SKM-1 treated with dmso at 0.1 percent for 144 hours (cell line): ENCODE results near the gene LAIR2.

ENCODE experiments used
- DNase-seq: peaks from one replicate; lab custom pipeline; 2025; ENCODE audit not compliant: unreplicated experiment; lab: John Stamatoyannopoulos, UW

The LAIR2 gene

DNA sequence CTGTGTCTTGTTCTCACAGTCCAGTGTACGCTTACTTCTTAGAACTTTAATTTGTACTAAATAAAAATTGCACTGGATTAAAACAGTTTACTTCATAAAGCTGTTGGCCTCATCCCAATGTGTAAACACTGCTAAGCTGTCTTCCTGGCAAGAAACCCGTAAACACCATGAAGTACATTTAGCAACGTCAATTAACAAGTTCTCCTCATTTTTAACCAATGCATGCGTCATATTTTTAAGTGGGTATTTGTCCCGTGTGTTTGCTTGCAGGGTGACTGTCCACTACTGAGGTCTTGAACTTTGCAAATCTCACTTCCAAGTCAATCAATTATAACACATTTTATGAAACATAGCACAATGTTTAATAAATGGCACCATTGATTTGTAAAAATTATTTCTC lies 28.2 kb downstream of the LAIR2 start:
- no peak for DNase-seq

DNA sequence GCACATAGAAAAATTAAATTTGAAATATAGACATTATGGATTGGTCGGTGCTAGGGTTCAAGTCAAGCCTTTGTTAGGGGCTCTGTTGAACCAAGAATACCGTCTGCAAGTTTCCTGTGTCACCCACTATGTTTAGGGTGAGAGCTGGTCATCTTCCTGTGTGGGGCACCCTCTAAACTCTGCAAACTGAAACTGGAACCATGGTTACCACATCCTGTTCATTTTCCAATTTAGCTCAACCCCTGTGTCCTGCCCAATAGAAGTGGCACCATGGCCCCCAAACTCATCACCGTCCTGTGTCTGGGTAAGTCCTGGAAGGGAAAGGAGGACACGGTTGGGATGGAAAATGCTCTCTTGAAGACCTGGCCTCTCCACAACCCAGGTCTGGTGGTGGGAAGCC lies 29.9 kb downstream of the LAIR2 start:
- no peak for DNase-seq

GRCh38 chr19:54533476-54533875 lies 30.8 kb downstream of the LAIR2 start:
- DNase-seq: no peak

DNA sequence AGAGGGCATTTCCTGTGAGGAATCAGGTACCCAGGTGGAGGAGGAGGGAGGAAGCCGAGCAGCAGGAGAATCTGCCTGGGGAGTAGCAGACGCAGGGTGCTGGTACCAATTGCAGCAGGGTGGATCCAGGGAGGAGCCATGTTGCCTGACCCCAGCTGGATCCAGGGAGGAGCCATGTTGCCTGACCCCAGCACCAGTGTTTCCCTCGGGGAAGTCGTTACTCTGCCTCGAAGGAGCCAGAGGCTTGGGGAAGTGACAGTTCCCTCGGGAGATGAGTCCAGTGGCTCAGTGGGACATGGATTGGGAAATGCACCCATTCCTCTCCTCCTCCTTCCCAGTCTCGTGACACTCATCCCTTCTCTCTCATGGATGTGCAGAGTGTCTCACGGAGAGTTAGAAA lies 31.5 kb downstream of the LAIR2 start:
- DNase-seq: no peak

GRCh38 chr19:54535601-54536000 lies 33.0 kb downstream of the LAIR2 start:
- DNase-seq: no peak

DNA sequence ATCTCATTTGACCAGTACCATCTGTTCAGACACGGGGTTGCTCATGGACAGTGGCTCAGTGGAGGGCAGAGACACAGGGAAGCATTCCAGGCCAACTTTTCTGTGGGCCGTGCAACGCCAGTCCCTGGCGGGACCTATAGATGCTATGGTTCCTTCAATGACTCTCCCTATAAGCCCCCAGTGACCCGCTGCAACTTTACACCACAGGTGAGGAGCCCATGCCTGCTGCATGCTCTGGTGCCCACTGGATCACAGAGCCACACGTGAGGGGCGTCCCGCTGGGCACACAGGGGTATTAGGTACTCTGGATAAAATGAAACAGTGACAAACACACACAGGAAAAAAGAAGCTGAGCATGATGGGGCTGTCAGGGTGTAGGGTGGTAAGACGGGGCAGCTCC lies 34.3 kb downstream of the LAIR2 start:
- DNase-seq: no peak

DNA sequence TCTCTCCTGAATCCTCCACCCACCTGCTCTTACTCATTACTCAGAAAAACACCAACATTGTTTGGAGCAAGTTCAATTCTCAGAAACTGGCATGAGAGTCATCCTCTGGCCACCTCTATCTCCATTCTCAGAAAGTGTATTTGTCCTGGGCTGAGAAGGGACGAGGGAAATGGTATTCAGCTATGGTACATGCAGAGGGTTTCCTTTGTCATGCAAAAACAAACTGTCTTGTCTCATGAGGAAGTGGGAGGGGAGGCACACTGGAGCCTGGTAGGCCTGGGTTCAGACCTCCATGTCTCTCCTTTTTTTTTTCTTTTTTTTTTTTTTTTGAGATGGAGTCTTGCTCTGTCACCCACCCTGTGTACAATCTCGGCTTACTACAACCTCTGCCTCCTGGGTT lies 39.1 kb downstream of the LAIR2 start:
- DNase-seq: no peak

DNA sequence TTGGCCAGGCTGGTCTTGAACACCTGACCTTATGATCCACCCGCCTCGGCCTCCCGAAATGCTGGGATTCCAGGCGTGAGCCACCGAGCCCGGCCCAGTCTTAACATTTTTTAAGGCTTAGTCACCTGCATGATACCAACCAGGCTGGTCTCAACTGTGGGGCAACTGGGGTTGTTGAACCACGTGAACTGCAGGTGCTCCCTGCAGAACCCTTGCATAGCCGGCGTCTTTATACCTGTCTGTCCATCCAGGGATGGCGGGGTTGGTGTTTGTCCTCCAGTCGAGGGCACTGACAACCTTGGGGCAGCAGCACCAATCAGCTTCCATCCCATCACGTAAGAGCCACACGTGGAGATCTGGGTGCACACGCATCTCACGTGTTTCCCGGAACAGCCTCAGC lies 46.2 kb downstream of the LAIR2 start:
- no peak for DNase-seq

DNA sequence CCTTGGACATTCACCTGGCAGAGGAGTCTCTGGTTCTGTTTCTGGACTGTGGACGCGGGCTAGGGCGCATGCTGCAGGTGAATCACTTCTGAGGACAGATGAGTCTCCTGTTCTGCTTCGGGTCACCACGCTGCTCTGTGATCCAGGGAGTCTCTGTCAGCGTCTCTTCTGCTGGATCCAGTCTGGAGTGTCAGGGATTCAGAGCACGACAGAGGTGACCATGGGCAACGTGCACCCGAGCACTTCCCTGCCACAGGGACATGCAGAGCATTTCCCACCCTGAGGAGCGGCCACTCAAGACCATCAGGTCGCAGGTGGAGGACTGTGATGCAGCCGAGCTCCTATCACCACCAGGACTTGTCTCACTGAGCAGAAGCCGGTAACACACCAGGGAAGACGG lies 46.6 kb downstream of the LAIR2 start:
- no peak for DNase-seq

GRCh38 chr19:54551293-54551692 lies 48.7 kb downstream of the LAIR2 start:
- no peak for DNase-seq

DNA sequence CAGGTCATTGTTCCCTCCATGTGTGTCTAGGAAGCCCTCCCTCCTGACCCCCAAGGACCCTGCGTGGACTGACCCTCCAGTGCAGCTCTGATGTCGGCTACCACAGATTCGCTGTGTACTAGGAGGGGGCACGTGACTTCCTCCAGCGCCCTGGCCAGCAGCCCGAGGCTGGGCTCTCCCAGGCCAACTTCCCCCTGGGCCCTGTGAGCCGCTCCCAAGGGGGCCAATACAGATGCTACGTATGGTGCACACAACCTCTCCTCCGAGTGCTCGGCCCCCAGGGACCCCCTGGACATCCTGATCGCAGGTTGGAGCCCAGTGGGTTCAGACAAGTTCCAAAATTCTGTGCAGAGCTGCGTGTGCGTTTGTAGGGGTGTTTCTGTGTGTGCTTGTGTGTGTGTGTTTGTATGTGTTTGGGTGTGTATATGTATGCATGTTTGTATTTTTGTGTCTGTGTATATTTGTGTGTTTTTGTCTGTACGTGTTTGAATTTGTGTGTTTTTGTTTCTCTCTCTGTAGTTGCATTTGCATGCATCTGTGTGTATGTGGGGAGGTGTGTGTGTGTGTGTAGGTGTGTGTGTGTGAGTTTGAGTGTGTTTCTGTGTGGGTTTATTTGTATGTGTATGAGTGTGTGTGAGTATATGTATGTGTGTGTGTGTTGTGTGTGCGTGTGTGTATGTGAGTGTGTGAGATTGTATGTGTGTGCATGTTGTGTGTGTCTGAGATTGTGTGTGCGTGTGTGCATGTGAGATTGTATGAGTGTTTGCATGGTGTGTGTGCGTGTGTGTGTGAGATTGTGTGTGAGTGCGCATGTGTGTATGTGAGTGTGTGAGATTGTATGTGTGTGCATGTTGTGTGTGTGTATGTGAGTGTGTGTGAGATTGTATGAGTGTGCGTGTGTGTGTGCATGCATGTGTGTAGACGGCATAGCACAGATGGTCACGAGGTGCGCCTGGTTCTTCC lies 49.6 kb downstream of the LAIR2 start:
- DNase-seq: no peak

- no peak for DNase-seq
Measured at GRCh38 chr19:54552913-54553310, 50.3 kb downstream of the LAIR2 start.

GRCh38 chr19:54554006-54554405 lies 51.4 kb downstream of the LAIR2 start:
- no peak for DNase-seq

DNA sequence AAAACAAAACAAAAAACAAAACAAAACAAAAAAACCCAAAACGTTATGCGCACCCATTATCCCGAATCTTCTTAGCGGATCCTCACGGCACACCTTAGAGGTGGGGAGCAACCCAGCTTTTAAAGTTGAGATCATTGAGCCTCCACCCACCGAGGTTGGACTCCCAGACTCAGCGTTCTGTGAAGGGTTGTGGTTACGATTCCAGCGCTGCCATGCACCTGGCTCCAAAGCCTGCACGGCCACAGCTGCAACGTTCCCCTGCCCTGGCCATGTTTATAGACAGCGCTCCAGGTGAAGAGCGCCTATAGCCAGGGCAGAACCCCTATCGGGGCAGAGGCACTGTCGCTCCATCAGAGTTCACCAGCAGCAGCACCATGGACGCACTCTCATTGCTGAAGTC lies 52.3 kb downstream of the LAIR2 start:
- no peak for DNase-seq

GRCh38 chr19:54556194-54556593 lies 53.6 kb downstream of the LAIR2 start:
- no peak for DNase-seq

DNA sequence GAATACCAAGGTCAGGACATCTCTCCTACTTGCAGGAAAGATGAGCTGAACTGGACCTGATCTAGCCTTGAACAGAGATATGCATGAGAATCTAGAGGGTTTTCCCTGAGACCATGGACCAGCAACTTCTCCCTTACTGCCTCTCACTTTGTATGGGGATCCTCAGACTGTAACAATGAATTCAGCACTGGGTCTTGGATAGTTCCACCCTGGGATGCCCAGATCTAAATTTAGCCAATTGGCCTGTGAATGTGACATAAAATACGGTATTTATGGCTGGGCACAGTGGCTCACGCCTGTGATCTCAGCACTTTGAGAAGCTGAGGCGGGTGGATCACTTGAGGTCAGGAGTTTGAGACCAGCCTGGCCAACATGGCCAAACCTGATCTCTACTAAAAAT lies 55.7 kb downstream of the LAIR2 start:
- DNase-seq: no peak
